HG03135 (cell line): ENCODE measurements around the gene MED13.
"Not testable (repeated sequence)": the region's sequence is repeated elsewhere in the genome, so short reads cannot be mapped to it uniquely, and the experiment has no call there.

Source experiments
- ATAC-seq: cut with Tn5 transposase; IDR thresholded peaks from one replicate; pipeline ENCODE4 v1.9.1; 2021; ENCODE audit warnings: mild to moderate bottlenecking, moderate library complexity; ENCODE audit not compliant: unreplicated experiment

MED13 gene

GRCh38 chr17:62062302-62062701 lies 2.8 kb downstream of the MED13 start:
- no peak for ATAC-seq

DNA sequence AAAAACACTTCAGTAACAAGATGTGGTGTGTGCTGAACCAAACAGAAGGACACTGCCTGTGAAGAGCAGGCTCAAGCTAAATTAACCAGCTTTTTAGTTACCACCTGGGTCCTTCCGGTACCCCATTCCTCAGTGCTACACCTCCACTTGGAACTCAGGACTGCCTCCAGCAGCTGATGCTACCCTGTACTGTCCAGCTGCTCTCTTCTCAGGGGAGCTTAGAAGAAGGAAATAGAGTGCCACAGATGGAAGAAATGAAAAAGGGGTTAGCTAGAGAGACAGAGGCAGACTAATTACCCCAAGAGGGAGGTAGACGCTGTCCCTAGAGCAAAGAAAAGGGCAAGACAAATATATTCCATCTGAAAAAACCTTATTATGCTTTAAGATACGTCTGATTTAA lies 5.7 kb downstream of the MED13 start:
- no peak for ATAC-seq

- ATAC-seq = no peak
Measured at GRCh38 chr17:62058611-62059010, 6.5 kb downstream of the MED13 start.

DNA sequence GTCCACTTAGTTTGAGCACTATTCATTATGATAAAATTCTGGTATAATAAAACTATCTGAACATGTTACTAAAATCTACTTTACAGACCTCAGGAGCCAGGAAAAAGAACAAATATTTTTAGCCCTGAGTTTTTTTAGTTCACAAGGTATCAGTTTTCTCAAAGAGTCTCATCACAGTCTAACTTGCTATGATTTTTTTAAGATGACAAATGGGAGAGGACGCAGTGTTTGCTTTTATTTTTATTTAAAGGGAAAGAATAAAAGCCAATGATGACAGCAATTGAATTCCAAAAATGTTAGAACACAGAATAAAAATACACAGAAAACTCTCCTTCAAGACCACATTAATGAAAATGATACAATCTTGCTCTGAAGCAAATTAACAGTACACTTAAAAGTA lies 7.4 kb downstream of the MED13 start:
- ATAC-seq = no peak

DNA sequence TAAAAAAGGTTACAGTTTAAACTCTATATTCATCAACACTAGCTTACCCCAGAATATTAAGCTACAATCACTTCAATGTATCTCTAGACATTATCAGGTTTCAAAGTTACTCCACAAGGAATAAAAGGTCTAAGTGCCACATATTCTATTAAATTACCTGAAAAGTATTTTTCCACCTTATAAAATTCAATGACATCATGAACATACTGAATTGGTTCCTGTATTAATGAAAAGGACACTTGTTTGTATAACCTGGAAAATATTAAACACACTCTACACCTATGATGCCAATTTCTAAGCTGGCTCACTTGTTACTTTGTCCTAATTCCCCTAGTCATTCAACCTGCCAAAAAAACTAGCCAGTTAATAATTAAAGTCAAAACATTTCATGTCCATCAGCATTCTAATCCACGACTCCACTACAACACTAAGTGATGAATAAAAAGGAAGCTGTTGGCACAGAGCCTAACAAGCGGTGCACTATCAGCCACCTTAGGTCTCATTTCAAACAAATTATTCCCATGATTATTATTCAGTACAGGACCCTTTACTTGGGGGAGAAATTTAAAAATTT lies 12.2 kb downstream of the MED13 start:
- ATAC-seq = no peak

- ATAC-seq = no peak
Measured at GRCh38 chr17:62051053-62051452, 14.0 kb downstream of the MED13 start.

GRCh38 chr17:62049299-62049698 lies 15.8 kb downstream of the MED13 start:
- ATAC-seq = no peak

- no peak for ATAC-seq
Measured at GRCh38 chr17:62048262-62048661, 16.8 kb downstream of the MED13 start.

- ATAC-seq = no peak
Measured at GRCh38 chr17:62045517-62045916, 19.6 kb downstream of the MED13 start.

- ATAC-seq = no peak
Measured at GRCh38 chr17:62045109-62045508, 20.0 kb downstream of the MED13 start.

GRCh38 chr17:62043602-62044001 lies 21.5 kb downstream of the MED13 start:
- no peak for ATAC-seq

DNA sequence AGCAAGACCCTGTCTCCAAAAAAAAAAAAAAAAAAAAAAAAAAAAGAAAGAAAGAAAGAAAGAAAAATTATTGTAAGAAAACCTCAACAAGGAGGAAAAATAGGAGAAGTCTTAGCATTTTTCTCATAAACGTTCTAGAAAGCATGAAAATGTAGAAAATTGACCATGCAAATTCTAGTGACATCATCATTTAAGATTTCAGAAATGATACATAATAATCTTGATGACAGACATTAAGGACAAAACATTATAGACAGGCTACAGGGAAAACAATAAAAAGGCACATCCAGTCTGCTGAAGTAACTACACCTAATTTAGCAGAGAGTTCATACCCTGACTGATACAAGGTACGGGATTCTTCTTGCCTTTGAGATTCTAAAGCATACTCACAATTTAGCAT lies 21.9 kb downstream of the MED13 start:
- no peak for ATAC-seq

GRCh38 chr17:62038248-62038647 lies 26.8 kb downstream of the MED13 start:
- no peak for ATAC-seq

DNA sequence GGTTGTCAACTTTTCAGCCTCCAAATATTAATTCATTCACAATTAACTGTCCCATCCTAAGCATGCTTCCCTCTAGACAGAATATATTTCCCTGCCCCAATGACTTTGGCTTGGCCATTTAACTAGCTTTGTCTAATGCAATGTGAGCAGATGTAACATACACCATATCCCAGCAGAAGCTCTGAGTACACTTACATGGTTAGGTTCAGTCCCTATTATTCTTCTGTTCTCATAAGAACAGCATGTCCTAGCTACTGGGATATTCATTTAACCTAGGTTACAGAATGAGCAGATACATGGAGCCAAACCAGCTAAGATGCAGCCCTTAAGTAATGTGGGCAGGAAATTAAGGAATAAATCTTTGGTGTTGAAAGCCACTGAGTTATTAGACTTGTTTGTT lies 31.8 kb downstream of the MED13 start:
- ATAC-seq = no peak

- ATAC-seq = no peak
Measured at GRCh38 chr17:62032480-62032879, 32.6 kb downstream of the MED13 start.

DNA sequence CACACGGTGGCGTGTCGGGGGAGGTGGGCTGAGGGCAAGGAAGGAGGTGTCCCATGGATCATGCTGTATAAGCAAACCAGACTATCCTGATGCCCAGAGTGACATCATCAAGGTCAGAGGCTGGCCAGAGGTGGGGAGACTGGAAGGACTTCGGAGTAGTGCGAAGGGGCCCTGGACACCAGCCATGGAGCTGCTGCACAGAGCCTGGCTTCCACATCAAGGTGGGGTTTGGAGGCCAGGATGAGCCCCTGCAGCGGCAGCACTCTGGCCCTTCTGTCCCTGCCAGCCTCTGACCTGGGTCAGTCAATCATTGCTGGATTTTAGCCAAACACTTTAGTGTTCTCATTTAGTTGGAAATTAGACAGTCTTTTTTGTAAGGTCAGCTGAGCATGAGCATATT lies 34.8 kb downstream of the MED13 start:
- no peak for ATAC-seq

DNA sequence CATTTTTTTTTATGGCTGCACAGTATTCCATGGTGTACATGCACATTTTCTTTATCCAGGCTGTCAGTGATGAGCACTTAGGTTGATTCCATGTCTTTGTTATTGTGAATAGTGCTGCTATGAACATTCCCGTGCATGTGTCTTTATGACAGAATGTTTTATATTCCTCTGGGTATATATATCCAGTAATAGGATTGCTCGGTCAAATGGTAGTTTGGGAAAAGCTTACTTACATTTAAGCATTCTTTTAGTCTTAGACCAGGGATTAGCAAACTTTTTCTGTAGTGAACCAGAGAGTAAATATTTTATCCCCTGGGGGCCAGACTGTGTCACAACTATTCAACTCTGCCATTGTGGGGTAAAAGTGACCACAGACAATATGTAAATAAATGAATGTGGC lies 40.2 kb downstream of the MED13 start:
- ATAC-seq = no peak

- no peak for ATAC-seq
Measured at GRCh38 chr17:62017912-62018311, 47.2 kb downstream of the MED13 start.

GRCh38 chr17:62017496-62017895 lies 47.6 kb downstream of the MED13 start:
- no peak for ATAC-seq

- ATAC-seq = no peak
Measured at GRCh38 chr17:62014526-62014925, 50.6 kb downstream of the MED13 start.

DNA sequence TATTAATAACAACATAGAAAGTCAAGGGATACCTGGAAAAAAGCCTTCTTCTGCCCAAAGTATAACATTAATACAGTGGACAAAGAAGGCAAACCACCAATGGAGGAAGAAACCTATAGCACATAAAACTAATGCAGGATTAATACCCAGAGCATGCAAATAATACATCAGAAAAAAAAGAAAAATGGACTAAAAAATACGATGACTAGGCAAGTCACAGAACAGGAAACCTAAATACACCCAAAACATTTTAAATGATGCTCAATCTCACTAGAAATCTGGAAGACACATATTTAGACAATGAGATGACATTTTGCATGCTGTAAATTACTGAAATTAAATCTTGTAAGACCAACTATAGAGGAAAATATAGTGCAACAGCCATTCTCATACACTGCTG lies 55.9 kb downstream of the MED13 start:
- no peak for ATAC-seq

DNA sequence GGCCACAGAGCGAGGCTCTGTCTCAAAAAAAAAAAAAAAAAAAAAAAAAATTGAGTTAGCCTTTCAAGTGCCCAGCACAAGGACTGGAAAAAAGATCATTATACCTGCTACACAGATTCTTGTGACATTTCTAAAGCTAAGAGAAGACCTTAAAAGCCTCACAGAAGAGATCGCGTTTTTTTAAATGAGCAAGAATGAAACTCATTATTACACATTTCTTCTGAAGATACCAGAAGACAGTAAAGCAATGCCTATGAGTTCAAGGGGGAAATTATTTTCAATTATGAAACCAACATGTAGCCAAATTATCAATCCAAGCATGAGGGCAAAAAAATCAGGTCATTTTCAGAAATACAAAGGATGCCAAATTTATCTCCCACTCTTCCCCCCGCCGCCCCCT lies 56.8 kb downstream of the MED13 start:
- no peak for ATAC-seq

GRCh38 chr17:62004388-62004787 lies 60.7 kb downstream of the MED13 start:
- ATAC-seq = no peak

DNA sequence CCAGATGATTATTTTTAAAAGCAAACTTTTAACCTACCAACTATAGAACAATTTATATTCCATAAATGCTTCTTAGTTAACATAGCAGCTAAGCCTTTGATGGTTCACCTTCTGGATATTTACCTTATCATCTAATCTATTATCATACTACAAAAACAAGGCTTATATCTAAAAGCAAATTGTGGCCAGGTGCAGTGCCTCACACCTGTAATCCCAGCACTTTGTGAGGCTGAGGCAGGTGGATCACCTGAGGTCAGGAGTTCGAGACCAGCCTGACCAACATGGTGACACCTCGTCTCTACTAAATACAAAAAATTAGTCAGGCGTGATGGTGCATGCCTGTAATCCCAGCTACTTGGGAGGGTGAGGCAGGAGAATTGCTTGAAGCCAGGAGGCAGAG lies 61.9 kb downstream of the MED13 start:
- ATAC-seq = not testable (repeated sequence)
